IPS-20b (cell line): ENCODE data around the gene CMKLR1.

Experiments
- H3K27ac ChIP-seq: one replicate; pipeline ENCODE4 v1.5.1; 2013; ENCODE audit warnings: low read length
- H3K27me3 ChIP-seq: 2 replicates; pipeline ENCODE4 v1.6.1; 2013; ENCODE audit warnings: mild to moderate bottlenecking, low read length, inconsistent platforms; ENCODE audit not compliant: insufficient read depth
- H3K36me3 ChIP-seq: 2 replicates; pipeline ENCODE4 v1.6.1; 2013; ENCODE audit warnings: low read depth, mild to moderate bottlenecking, inconsistent platforms, low read length, moderate library complexity; ENCODE audit not compliant: insufficient read depth
- H3K4me1 ChIP-seq: 2 replicates; pipeline ENCODE4 v1.6.1; 2013; ENCODE audit warnings: mild to moderate bottlenecking, control low read depth, inconsistent platforms, low read length, moderate library complexity; ENCODE audit not compliant: insufficient read depth
- H3K4me3 ChIP-seq: 2 replicates; pipeline ENCODE4 v1.5.1; 2013; ENCODE audit warnings: mild to moderate bottlenecking, low read length, inconsistent platforms
- H3K9ac ChIP-seq: 2 replicates; pipeline ENCODE4 v1.6.1; 2013; ENCODE audit warnings: low read depth, mild to moderate bottlenecking, inconsistent platforms, low read length, moderate library complexity
- H3K9me3 ChIP-seq: 2 replicates; pipeline ENCODE4 v1.6.1; 2013; ENCODE audit warnings: mild to moderate bottlenecking, low read depth, low read length, inconsistent platforms; ENCODE audit not compliant: insufficient read depth

Gene CMKLR1

DNA sequence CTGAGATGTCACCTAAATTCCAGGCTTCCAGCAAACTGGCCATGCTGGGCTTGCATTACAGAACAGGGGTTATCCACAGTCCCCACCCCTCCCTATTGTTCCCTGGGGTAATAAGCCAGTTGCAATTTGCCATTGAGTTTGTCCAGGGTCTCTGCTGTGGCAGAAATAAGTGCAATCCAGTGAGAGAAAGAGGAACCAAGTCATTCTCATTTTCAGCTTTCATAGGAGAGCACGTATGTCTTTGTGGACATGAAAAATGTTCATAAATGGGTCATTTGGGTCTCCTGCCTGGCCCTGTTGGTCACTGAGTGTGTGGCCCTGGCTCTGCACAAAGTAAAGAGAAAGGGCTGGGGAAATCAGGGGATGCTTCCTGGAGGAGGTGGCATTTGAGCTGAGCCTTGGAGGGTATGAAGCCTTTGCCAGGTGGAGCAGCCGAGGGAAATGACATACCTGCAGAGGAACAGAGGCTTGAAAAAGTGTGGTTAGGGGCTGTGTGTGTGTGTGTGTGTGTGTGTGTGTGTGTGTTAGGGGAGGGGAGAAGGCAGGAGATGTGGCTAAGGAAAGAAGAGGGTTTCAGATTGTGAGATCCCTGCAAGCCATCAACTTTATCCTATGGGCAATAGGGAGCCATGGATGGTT lies 29.3 kb downstream of the CMKLR1 start:
- Histone ChIP-seq H3K4me1 (peaks cover 9% of the 10 kb centered on the region; the same call in 1 of the 2 replicates), H3K27me3 (no peaks in the 10 kb centered on the region), H3K36me3 (no peaks in the 10 kb centered on the region), H3K9ac (no peak overlapping the region), H3K27ac (no peak overlapping the region), H3K9me3 (no peaks in the 10 kb centered on the region), H3K4me3 (no peak overlapping the region)

- Histone ChIP-seq H3K9me3 (no peaks in the 10 kb centered on the region), H3K36me3 (no peaks in the 10 kb centered on the region), H3K4me3 (no peak overlapping the region), H3K27ac (no peak overlapping the region), H3K9ac (no peak overlapping the region), H3K27me3 (no peaks in the 10 kb centered on the region), H3K4me1 (peaks cover 15% of the 10 kb centered on the region; the same call in 1 of the 2 replicates)
Measured at GRCh38 chr12:108308395-108309085, 30.6 kb downstream of the CMKLR1 start.

- Histone ChIP-seq H3K4me1 (peaks cover 18% of the 10 kb centered on the region), H3K27me3 (no peaks in the 10 kb centered on the region), H3K36me3 (no peaks in the 10 kb centered on the region), H3K9ac (no peak overlapping the region), H3K27ac (no peak overlapping the region), H3K4me3 (no peak overlapping the region), H3K9me3 (no peaks in the 10 kb centered on the region)
Measured at GRCh38 chr12:108307006-108307405, 32.1 kb downstream of the CMKLR1 start.

GRCh38 chr12:108306506-108306905 lies 32.6 kb downstream of the CMKLR1 start:
- H3K9ac ChIP-seq, result no peak overlapping the region
- H3K27ac ChIP-seq, result no peak overlapping the region
- H3K27me3 ChIP-seq, result no peaks in the 10 kb centered on the region
- H3K9me3 ChIP-seq, result no peaks in the 10 kb centered on the region
- H3K36me3 ChIP-seq, result no peaks in the 10 kb centered on the region
- peaks cover 18% of the 10 kb centered on the region for H3K4me1 ChIP-seq
- no peak overlapping the region for H3K4me3 ChIP-seq

DNA sequence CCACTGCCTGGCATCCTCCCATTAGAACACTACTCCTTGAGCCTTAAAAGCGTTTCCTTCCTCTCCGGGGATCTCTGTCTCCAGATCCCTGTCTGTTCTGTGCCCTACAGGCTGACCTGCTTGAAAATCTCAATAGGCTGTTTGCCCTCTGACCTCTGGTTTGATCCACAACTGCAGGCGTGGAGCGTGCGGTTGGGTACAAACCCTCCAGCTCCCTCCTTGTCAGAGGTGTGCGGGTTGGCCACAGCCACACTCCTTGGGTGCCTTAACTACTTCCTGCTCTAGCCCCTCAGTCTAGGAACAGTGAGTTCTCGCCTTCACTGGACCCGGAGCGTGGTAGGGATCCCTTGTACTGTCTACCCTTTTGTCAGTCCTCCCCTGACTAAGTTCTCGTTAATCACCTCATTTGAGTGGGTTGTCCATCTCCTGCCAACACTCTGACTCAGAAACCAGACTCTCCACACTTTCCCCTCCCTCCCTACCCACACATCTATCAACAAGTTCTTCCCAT lies 33.1 kb downstream of the CMKLR1 start:
- no peaks in the 10 kb centered on the region for H3K27me3 ChIP-seq
- H3K4me3 ChIP-seq, result no peak overlapping the region
- no peaks in the 10 kb centered on the region for H3K36me3 ChIP-seq
- no peaks in the 10 kb centered on the region for H3K9me3 ChIP-seq
- no peak overlapping the region for H3K9ac ChIP-seq
- peaks cover 18% of the 10 kb centered on the region for H3K4me1 ChIP-seq
- H3K27ac ChIP-seq, result no peak overlapping the region

- H3K36me3 ChIP-seq, result no peaks in the 10 kb centered on the region
- H3K4me3 ChIP-seq, result no peak overlapping the region
- no peaks in the 10 kb centered on the region for H3K9me3 ChIP-seq
- H3K27me3 ChIP-seq, result no peaks in the 10 kb centered on the region
- peaks cover 18% of the 10 kb centered on the region for H3K4me1 ChIP-seq
- no peak overlapping the region for H3K27ac ChIP-seq
- no peak overlapping the region for H3K9ac ChIP-seq
Measured at GRCh38 chr12:108305520-108305919, 33.6 kb downstream of the CMKLR1 start.

DNA sequence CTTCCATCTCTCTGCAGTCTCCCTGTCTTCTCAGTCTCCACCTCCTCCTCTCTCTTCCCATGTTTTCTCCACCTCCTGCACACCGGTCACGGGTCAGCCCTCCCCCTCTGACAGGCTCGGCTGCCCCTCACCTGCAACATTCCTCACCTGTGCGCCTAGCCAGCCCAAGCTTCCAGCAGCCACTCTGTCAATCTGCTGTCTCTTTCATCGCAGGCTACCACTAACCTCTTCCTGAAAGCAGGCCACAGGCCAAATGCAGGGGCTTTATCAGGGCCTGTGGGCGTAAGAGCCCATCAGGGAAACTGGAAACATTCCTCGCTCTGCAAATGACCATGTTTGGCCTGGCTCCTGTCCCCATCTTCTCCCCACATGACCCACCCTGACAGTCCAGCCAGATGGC lies 34.5 kb downstream of the CMKLR1 start:
- no peak overlapping the region for H3K27ac ChIP-seq

DNA sequence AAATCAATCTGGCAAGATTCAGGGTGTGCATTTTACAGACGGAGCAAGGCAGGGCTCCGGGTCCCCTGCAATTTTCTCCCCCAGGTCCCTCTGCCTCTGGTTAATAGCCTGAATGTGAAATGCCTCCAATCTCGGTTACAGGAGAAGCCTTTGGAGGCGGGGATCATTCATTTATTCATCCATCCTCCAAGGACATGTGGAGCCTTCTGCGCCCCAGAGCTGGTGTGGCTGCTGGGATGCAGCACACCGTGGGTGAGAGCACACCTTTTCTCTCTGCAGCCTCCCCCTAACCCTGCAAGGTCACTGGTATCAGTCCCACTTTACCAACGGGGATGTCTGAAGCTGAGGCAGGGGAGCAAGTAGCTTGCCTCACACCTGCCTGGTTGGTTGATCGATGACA lies 35.4 kb downstream of the CMKLR1 start:
- H3K27ac ChIP-seq, result no peak overlapping the region
- no peak overlapping the region for H3K9ac ChIP-seq
- peaks cover 18% of the 10 kb centered on the region for H3K4me1 ChIP-seq

More for the DNA sequence above, 34.5 kb downstream of the CMKLR1 start:
- Histone ChIP-seq H3K4me3 (no peak overlapping the region), H3K9ac (peak overlapping the region; percentile 8; the same call in 1 of the 2 replicates), H3K4me1 (peaks cover 18% of the 10 kb centered on the region), H3K9me3 (no peaks in the 10 kb centered on the region), H3K27me3 (no peaks in the 10 kb centered on the region), H3K36me3 (no peaks in the 10 kb centered on the region)

DNA sequence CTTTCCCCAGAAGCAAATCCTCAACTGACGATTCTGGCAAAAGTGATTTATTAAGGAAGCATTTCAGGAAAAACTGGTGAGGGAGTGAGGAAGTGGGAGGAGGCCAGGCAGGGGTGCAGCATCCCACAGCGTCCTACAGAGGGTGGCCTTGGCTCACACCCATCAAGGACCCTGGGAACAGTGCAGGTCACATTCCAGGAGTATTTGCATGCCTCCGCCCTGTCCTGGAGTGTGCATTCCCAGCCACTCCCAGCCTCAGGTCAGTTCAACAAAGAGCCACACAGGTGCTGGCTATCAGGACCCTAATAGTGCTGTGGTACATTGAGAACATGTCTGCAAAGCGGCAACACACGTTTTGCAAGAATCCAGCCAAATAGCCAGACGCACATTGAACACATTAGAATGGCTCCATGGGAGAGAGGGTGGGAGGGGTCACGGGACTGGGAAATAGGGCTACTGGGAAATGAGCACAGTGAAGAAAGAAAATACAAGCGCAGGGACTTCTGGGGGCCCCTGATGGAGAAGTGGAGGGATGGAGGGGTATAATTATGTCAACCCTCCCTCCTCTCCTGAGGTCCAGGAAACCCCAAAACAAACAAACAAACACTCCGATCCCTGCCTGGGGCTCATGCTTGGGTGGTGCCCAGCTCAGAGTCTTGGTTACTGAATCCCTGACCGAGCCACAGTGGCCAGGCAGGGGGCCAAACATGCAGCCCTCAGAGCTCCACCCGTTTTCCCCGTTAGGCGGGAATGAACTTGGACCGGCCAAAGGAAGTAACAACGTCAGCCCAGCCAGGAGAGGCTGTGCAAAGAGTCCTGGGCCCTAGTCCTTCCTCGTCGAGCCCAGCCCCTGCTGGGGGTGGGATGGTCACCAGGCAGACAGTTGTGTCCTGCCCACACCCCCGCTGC lies 36.5 kb downstream of the CMKLR1 start:
- Histone ChIP-seq H3K9ac (no peak overlapping the region), H3K27ac (no peak overlapping the region)

More for the DNA sequence above, 35.4 kb downstream of the CMKLR1 start:
- H3K4me3 ChIP-seq, result no peak overlapping the region
- H3K9me3 ChIP-seq, result no peaks in the 10 kb centered on the region
- no peaks in the 10 kb centered on the region for H3K36me3 ChIP-seq
- H3K27me3 ChIP-seq, result no peaks in the 10 kb centered on the region

GRCh38 chr12:108302016-108302402 lies 37.1 kb downstream of the CMKLR1 start:
- no peaks in the 10 kb centered on the region for H3K27me3 ChIP-seq
- H3K4me3 ChIP-seq, result no peak overlapping the region
- H3K36me3 ChIP-seq, result no peaks in the 10 kb centered on the region
- H3K27ac ChIP-seq, result no peak overlapping the region
- no peak overlapping the region for H3K9ac ChIP-seq
- peaks cover 14% of the 10 kb centered on the region for H3K4me1 ChIP-seq
- H3K9me3 ChIP-seq, result no peaks in the 10 kb centered on the region

More for the DNA sequence above, 36.5 kb downstream of the CMKLR1 start:
- no peak overlapping the region for H3K4me3 ChIP-seq
- H3K4me1 ChIP-seq, result peaks cover 14% of the 10 kb centered on the region
- H3K9me3 ChIP-seq, result no peaks in the 10 kb centered on the region
- H3K36me3 ChIP-seq, result no peaks in the 10 kb centered on the region
- H3K27me3 ChIP-seq, result no peaks in the 10 kb centered on the region

DNA sequence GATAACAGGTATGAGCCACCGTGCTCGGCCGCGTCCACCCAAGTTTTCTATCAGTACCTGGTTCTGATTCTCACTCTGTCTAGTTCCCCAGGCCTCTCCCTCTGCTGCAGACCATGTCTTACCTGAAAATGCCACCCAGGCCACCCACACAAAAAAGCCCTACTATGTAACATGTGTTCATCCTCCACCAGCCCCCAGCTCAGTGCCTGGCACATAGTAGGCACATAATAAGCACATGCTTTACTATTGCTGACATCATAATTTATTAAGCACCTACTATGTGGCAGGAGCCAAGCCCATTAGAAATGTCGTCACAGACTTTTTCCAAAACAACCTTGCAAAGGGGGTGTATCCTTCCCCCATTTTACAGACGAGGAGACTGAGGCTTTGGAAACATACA lies 37.8 kb downstream of the CMKLR1 start:
- Histone ChIP-seq H3K4me3 (no peak overlapping the region), H3K4me1 (peaks cover 14% of the 10 kb centered on the region), H3K9ac (no peak overlapping the region), H3K27me3 (no peaks in the 10 kb centered on the region), H3K9me3 (no peaks in the 10 kb centered on the region), H3K36me3 (no peaks in the 10 kb centered on the region), H3K27ac (no peak overlapping the region)
